Psoas muscle (tissue), 8 donors: ENCODE results near the gene MPST. TPM values are rescaled to one million over a fixed set of nuclear protein-coding genes. Genes with fewer than 3 reads are reported as not detected.
A peak's percentile ranks its signal among the peaks of the same experiment; 100 is the strongest.

ENCODE experiments used
- ATAC-seq, 4 donors: fragments of 200-7000 bp; cut with Tn5 transposase; one replicate each; pipeline ENCODE4 v1.9.1; 2020; ENCODE audit warnings: moderate library complexity in 3 of 4, mild to moderate bottlenecking in 2 of 4
- DNase-seq, 2 donors: peaks; one replicate each; pipeline ENCODE4 v3.0.0-alpha.2; 2020
- H3K27ac ChIP-seq: fragments of 200-600 bp; one replicate; pipeline ENCODE4 v1.8.0; 2022
- H3K27me3 ChIP-seq, 3 donors: fragments of 200-600 bp in 1 of 3; one replicate each; pipeline versions ENCODE4 v1.6.1 to v1.8.0; 2013 to 2022; ENCODE audit warnings: low read length in 2 of 3, mild to moderate bottlenecking in 2 of 3, moderate library complexity in 1 of 3; ENCODE audit not compliant: insufficient read depth in 3 of 3
- H3K36me3 ChIP-seq, 2 donors: fragments of 200-600 bp in 1 of 2; one replicate each; pipeline versions ENCODE4 v1.6.1 to v1.8.0; 2013 to 2022; ENCODE audit warnings: low read depth in 1 of 2, mild to moderate bottlenecking in 1 of 2, moderate library complexity in 1 of 2; ENCODE audit not compliant: insufficient read depth in 1 of 2
- H3K4me1 ChIP-seq: fragments of 200-600 bp; one replicate; pipeline ENCODE4 v1.8.0; 2022
- H3K4me3 ChIP-seq: fragments of 200-600 bp; one replicate; pipeline ENCODE4 v1.8.0; 2022; ENCODE audit warnings: mild to moderate bottlenecking
- H3K9me3 ChIP-seq: fragments of 200-600 bp; one replicate; pipeline ENCODE4 v1.8.0; 2022
- CTCF ChIP-seq: fragments of 200-600 bp; IDR thresholded peaks from one replicate; pipeline ENCODE4 v1.8.0; 2022; ENCODE audit warnings: antibody characterized with exemption
- WGBS, 3 donors: extraction: QIAGEN DNeasy Blood & Tissue Kit; methylation state at CpG; one replicate each; pipeline versions ENCODE4 v1.1.6 to v1.1.7; 2013; 5-methylcytosine and 5-hydroxymethylcytosine counted together
- intact Hi-C, 2 donors: fragments of 100-400 bp; cut with DNase I; formaldehyde crosslinking; loops; one replicate each; pipeline versions ENCODE4 v1.11.0 to v1.14.2; 2022
- polyA plus RNA-seq, 3 donors: library from polyadenylated mRNA; stranded (reverse); fragments of 200-250 nt; gene quantifications; one replicate each; pipeline ENCODE4 v1.2.3, GENCODE V29; 2013
- total RNA-seq, 4 donors: library from RNA; stranded (reverse); fragmentation: NEBNext Ultra II Directional in 2 of 4; extraction: Animal tissue kit (Norgen Biotek cat#: 25700) in 2 of 4; gene quantifications; one replicate each; pipeline versions ENCODE4 v1.2.1 to v1.2.4, GENCODE V29; 2021 to 2023
- donor health status: healthy with polysubstance abuse.
- donor health status: DM: no; HTN: no; CAD: no; lungs with moderate emphysema.
- donor health status: Bipolar disorder and iron deficiency.
- donor health status: healthy.
- donor health status: DM: yes; HTN: yes; CAD: no.
- donor health status: DM: no; HTN: no; CAD: no.
- donor health status: DM: no; HTN: no; CAD: no.
- donor health status: DM: yes; HTN: yes; CAD: no.

MPST gene
- total and polyA plus RNA-seq, 7 donors, result 31.5 to 83.6 (median 42.2) TPM

GRCh38 chr22:37075046-37075445, 55.5 kb downstream of the MPST start:
- intact Hi-C loops, result loop anchor here in 1 of 2 donors (5.0 kb wide), 1 partner anchor 127 kb away; no protein-coding TSS in a partner anchor
- no peaks in the 10 kb centered on the region for H3K9me3 ChIP-seq
- H3K36me3 ChIP-seq, result no peaks in the 10 kb centered on the region
- H3K4me3 ChIP-seq, result no peak overlapping the region
- DNase-seq (no peak), ATAC-seq (no peak)
- TF ChIP-seq CTCF, result no peak
- H3K27ac ChIP-seq, result no peak overlapping the region
- H3K27me3 ChIP-seq, result peaks cover 0 to 46% (median 9%) of the 10 kb centered on the region in 3 donors
- no peaks in the 10 kb centered on the region for H3K4me1 ChIP-seq
- 47 to 52% (median 48%) methylated on average over 17 of the region's 17 CpGs for WGBS, 3 donors

GRCh38 chr22:37075822-37076433, 56.4 kb downstream of the MPST start:
- intact Hi-C loops, result loop anchor here (2.0 to 5.0 kb wide), 2 partner anchors 123 to 126 kb away; no protein-coding TSS in a partner anchor
- H3K4me1 ChIP-seq, result no peaks in the 10 kb centered on the region
- TF ChIP-seq CTCF, result no peak
- H3K27me3 ChIP-seq, result peaks cover 0 to 37% (median 7%) of the 10 kb centered on the region in 3 donors
- WGBS, 3 donors, result 64 to 72% (median 69%) methylated on average over 9 of the region's 9 CpGs
- ATAC-seq, result no peak
- no peaks in the 10 kb centered on the region for H3K36me3 ChIP-seq
- H3K4me3 ChIP-seq, result no peak overlapping the region
- H3K9me3 ChIP-seq, result no peaks in the 10 kb centered on the region
- no peak overlapping the region for H3K27ac ChIP-seq
- no peak for DNase-seq

GRCh38 chr22:37077802-37078448, 58.4 kb downstream of the MPST start:
- TF ChIP-seq CTCF, result peak; percentile 89
- H3K4me1 ChIP-seq, result no peaks in the 10 kb centered on the region
- intact Hi-C loops, result loop anchor here (2.0 to 5.0 kb wide), 2 partner anchors 121 to 124 kb away; no protein-coding TSS in a partner anchor
- no peaks in the 10 kb centered on the region for H3K36me3 ChIP-seq
- peaks cover 0 to 33% (median 7%) of the 10 kb centered on the region in 3 donors for H3K27me3 ChIP-seq
- WGBS, 3 donors, result 23 to 28% (median 27%) methylated on average over 15 of the region's 15 CpGs
- ATAC-seq (peak; percentile 55 to 67 (median 57)), DNase-seq (peak; percentile 52 to 68)
- H3K9me3 ChIP-seq, result no peaks in the 10 kb centered on the region
- no peak overlapping the region for H3K27ac ChIP-seq
- H3K4me3 ChIP-seq, result no peak overlapping the region

- TF ChIP-seq CTCF, result no peak
- no peaks in the 10 kb centered on the region for H3K36me3 ChIP-seq
- no peak overlapping the region for H3K27ac ChIP-seq
- no peak for ATAC-seq
- H3K9me3 ChIP-seq, result no peaks in the 10 kb centered on the region
- 31 to 40% (median 35%) methylated on average over 5 of the region's 5 CpGs for WGBS, 3 donors
- intact Hi-C loops, result loop anchor here in 1 of 2 donors (5.0 kb wide), 1 partner anchor 123 kb away; no protein-coding TSS in a partner anchor
- no peak overlapping the region for H3K4me3 ChIP-seq
- H3K4me1 ChIP-seq, result no peaks in the 10 kb centered on the region
- peaks cover 0 to 28% (median 4%) of the 10 kb centered on the region in 3 donors for H3K27me3 ChIP-seq
- DNase-seq, result no peak
Observed at GRCh38 chr22:37079158-37079557, 59.6 kb downstream of the MPST start.

Other genes starting within 250 kb of the MPST start
- 10 to 100 TPM in 2 of 4 donors, 1 to 10 TPM in 2; 6.0 to 16.7 (median 8.5) TPM for gene IFT27, start 243.6 kb upstream of the MPST start, total RNA-seq
- gene IFT27, start 243.6 kb upstream of the MPST start, polyA plus RNA-seq, result 10 to 100 TPM in 1 of 3 donors, 1 to 10 TPM in 2; 5.6 to 12.2 (median 7.4) TPM
- 1 to 10 TPM in 1 of 4 donors, not detected in 3; 1.1 TPM for gene PVALB, start 202.7 kb upstream of the MPST start, total RNA-seq
- gene PVALB, start 202.7 kb upstream of the MPST start, polyA plus RNA-seq, result 1 to 10 TPM in 2 of 3 donors, under 1 TPM in 1; 0.22 to 1.4 (median 1.1) TPM
- gene NCF4, start 158.7 kb upstream of the MPST start, total RNA-seq, result 1 to 10 TPM; 2.6 to 4.3 (median 3.0) TPM
- gene NCF4, start 158.7 kb upstream of the MPST start, polyA plus RNA-seq, result 1 to 10 TPM; 1.5 to 1.9 (median 1.5) TPM
- 1 to 10 TPM; 1.0 to 1.7 (median 1.5) TPM for gene CSF2RB, start 106.1 kb upstream of the MPST start, total RNA-seq
- under 1 TPM; 0.25 to 0.45 (median 0.27) TPM for gene CSF2RB, start 106.1 kb upstream of the MPST start, polyA plus RNA-seq
- 10 to 100 TPM; 18.4 to 46.9 (median 33.1) TPM for gene TST, start 295 bp upstream of the MPST start, total RNA-seq
- gene TST, start 295 bp upstream of the MPST start, polyA plus RNA-seq, result 10 to 100 TPM; 18.6 to 35.6 (median 24.1) TPM
- 1 to 10 TPM; 1.5 to 3.4 (median 2.4) TPM for gene KCTD17, start 32.0 kb downstream of the MPST start, total RNA-seq
- 1 to 10 TPM; 1.5 to 1.8 (median 1.7) TPM for gene KCTD17, start 32.0 kb downstream of the MPST start, polyA plus RNA-seq
- not detected for gene TMPRSS6, start 90.0 kb downstream of the MPST start, total RNA-seq
- gene TMPRSS6, start 90.0 kb downstream of the MPST start, polyA plus RNA-seq, result not detected
- 1 to 10 TPM in 1 of 4 donors, under 1 TPM in 3; 0.54 to 1.5 (median 0.77) TPM for gene IL2RB, start 130.2 kb downstream of the MPST start, total RNA-seq
- under 1 TPM; 0.07 to 0.10 (median 0.10) TPM for gene IL2RB, start 130.2 kb downstream of the MPST start, polyA plus RNA-seq
- gene C1QTNF6, start 168.5 kb downstream of the MPST start, total RNA-seq, result 1 to 10 TPM in 3 of 4 donors, under 1 TPM in 1; 0.75 to 8.2 (median 1.0) TPM
- gene C1QTNF6, start 168.5 kb downstream of the MPST start, polyA plus RNA-seq, result 1 to 10 TPM in 2 of 3 donors, under 1 TPM in 1; 0.66 to 1.8 (median 1.1) TPM
- not detected for gene SSTR3, start 192.7 kb downstream of the MPST start, total RNA-seq
- under 1 TPM in 1 of 3 donors, not detected in 2; 0.01 TPM for gene SSTR3, start 192.7 kb downstream of the MPST start, polyA plus RNA-seq
- 1 to 10 TPM; 2.3 to 5.0 (median 3.0) TPM for gene RAC2, start 224.5 kb downstream of the MPST start, total RNA-seq
- 1 to 10 TPM in 2 of 3 donors, under 1 TPM in 1; 0.90 to 1.8 (median 1.5) TPM for gene RAC2, start 224.5 kb downstream of the MPST start, polyA plus RNA-seq